ENCODE data around the gene VSTM1.
A peak's percentile ranks its signal among the peaks of the same experiment; 100 is the strongest.
"Not testable (repeated sequence)": the region's sequence is repeated elsewhere in the genome, so short reads cannot be mapped to it uniquely, and the experiment has no call there.

VSTM1 gene

DNA sequence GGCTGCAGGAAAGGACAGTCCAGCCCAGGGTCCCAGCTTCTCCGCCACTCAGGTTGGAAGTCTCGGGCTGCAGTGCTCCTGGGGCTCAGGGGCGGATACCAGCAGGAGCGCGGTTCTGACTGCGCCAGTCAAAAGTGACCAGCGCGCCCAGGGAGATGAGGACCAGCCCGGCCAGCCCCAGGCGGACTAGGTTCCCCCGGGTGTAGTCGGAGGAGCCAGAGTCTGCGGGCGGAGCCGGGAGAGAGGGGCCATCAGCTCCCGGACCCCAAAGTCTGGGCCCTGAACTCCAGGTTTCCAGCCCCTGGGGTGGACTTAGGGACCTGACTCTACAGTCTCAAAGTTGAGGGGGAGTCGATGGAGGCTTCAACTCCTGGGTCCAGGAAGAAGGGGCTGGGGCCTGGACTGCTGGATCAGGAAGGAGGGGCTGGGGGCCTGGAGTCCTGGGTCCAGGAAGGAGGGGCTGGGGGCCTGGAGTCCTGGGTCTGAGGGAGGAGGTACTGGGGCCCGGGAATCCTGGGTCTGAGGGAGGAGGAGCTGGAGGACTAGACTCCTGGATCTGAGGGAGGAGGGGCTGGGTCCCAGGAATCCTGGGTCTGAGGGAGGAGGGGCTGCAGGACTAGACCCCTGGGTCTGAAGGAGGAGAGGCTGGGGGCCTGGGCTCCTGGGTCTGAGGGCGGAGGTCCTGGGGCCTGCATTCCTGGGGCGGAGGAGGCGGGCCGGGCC lies 31.6 kb upstream of the VSTM1 start:
- Mint-ChIP-seq H3K27me3 (peaks cover 24% of the 10 kb centered on the region), H3K9me3 (peaks cover 4% of the 10 kb centered on the region), H3K4me3 (peak overlapping the region; percentile 54), H3K4me1 (ENCODE audit: low read depth) (peaks cover 14% of the 10 kb centered on the region), H3K36me3 (ENCODE audit: low read depth) (no peaks in the 10 kb centered on the region), H3K27ac (no peak overlapping the region)
- no peak for DNase-seq

GRCh38 chr19:54094426-54095000 lies 30.8 kb upstream of the VSTM1 start:
- peaks cover 4% of the 10 kb centered on the region for H3K9me3 Mint-ChIP-seq
- peaks cover 25% of the 10 kb centered on the region for H3K27me3 Mint-ChIP-seq
- H3K27ac Mint-ChIP-seq: no peak overlapping the region
- H3K4me3 Mint-ChIP-seq: no peak overlapping the region
- peaks cover 14% of the 10 kb centered on the region for H3K4me1 Mint-ChIP-seq (ENCODE audit: low read depth)
- no peak for DNase-seq
- no peaks in the 10 kb centered on the region for H3K36me3 Mint-ChIP-seq (ENCODE audit: low read depth)

DNA sequence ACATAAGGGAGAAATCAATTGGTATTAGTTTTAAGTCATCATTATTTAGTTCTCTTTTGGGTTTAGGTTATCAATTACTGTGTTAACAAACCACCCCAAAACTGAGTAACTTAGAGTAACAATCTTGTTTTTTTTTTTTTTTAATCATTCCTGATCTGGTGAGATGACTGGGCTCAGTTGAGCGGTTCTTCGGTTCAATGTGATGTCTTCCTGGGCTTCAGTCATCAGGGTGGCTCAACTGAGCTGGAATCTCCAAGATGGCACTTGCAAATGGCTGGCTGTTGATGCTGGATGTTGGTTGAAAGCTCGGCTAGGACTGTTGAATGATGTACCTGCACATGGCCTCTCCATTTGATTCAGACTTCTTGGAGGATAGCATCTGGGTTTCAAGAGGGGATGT lies 20.7 kb upstream of the VSTM1 start:
- H3K4me1 Mint-ChIP-seq (ENCODE audit: low read depth): no peaks in the 10 kb centered on the region
- H3K4me3 Mint-ChIP-seq: no peak overlapping the region
- DNase-seq: no peak
- H3K27ac Mint-ChIP-seq: no peak overlapping the region
- H3K27me3 Mint-ChIP-seq: peaks cover 13% of the 10 kb centered on the region
- no peaks in the 10 kb centered on the region for H3K36me3 Mint-ChIP-seq (ENCODE audit: low read depth)
- H3K9me3 Mint-ChIP-seq: peaks cover 8% of the 10 kb centered on the region

- no peaks in the 10 kb centered on the region for H3K36me3 Mint-ChIP-seq (ENCODE audit: low read depth)
- H3K4me1 Mint-ChIP-seq (ENCODE audit: low read depth): no peaks in the 10 kb centered on the region
- H3K9me3 Mint-ChIP-seq: peaks cover 8% of the 10 kb centered on the region
- no peak within 1 kb of the TSS for H3K27ac Mint-ChIP-seq
- H3K4me3 Mint-ChIP-seq: no peak within 1 kb of the TSS
- DNase-seq: no peak
- peaks cover 7% of the 10 kb centered on the region for H3K27me3 Mint-ChIP-seq
Measured at GRCh38 chr19:54081032-54081431, 17.3 kb upstream of the VSTM1 start, which contains the start of gene TARM1. TSS of gene TARM1 (minus strand) at chr19:54081365. CDS start at chr19:54081340, 25 bp downstream.

DNA sequence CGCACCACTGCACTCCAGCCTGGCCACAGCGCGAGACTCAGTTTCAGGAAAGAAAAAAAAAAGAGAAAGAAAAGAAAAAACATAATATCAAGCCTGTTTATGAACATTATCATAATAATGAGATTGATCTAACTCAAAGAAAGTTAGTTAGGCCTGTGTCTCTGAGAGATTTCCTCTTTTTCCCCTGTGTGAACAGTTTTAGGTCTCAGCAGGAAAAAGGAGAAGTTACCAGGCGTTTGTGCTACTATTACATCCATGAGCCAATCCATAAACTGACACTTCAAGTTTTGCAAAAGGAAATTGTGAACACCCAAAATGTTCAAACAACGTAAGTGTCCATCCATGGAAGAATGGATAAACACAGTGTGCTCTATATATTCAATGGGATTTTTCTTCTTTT lies 13.6 kb upstream of the VSTM1 start:
- DNase-seq: no peak
- Mint-ChIP-seq H3K4me1 (ENCODE audit: low read depth) (no peaks in the 10 kb centered on the region), H3K9me3 (peaks cover 5% of the 10 kb centered on the region), H3K4me3 (no peak overlapping the region), H3K27ac (no peak overlapping the region), H3K36me3 (ENCODE audit: low read depth) (no peaks in the 10 kb centered on the region), H3K27me3 (peaks cover 4% of the 10 kb centered on the region)

DNA sequence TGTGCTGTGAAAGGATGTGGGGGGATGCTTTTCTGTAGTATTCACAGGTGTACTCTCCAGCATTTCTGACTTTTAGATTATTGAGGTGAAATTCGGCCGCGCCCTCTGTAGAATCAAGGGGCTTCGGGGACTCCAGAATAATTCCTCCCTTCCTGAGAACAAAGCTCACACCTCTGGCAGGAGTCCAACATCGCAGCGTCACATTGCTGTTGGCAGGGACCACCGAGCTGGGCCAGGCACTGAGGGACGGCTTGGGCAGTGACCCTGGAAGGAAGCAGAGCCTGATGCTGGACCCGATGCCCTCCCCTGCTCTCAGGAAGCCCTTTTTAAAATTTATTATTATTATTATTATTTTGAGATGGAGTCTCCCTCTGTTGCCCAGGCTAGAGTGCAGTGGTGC lies 11.2 kb upstream of the VSTM1 start:
- Mint-ChIP-seq H3K4me1 (ENCODE audit: low read depth) (no peaks in the 10 kb centered on the region), H3K27ac (no peak overlapping the region), H3K36me3 (ENCODE audit: low read depth) (no peaks in the 10 kb centered on the region), H3K9me3 (no peaks in the 10 kb centered on the region), H3K27me3 (no peaks in the 10 kb centered on the region), H3K4me3 (no peak overlapping the region)
- DNase-seq: no peak

DNA sequence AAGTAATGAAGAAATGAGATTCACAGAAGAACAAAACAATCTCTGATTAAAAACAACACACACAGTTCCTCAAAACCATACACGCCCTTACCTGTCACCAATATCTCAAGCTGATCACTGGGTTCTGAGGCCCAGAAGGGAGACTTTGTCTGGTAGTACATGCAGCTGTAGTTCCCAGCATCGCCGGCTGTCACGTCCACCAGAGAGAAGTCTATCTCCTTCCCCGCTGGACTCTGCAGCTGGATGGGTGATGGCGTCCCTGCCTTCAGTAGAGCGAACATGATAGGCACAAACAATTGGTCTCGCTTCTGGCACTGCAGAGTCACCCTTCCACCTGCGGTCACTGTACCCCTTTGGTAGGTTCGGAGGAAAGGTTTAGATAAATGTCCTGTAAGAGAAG lies 10.1 kb upstream of the VSTM1 start:
- no peak overlapping the region for H3K4me3 Mint-ChIP-seq
- no peak overlapping the region for H3K27ac Mint-ChIP-seq
- no peak for DNase-seq
- no peaks in the 10 kb centered on the region for H3K4me1 Mint-ChIP-seq (ENCODE audit: low read depth)
- H3K9me3 Mint-ChIP-seq: no peaks in the 10 kb centered on the region
- H3K36me3 Mint-ChIP-seq (ENCODE audit: low read depth): no peaks in the 10 kb centered on the region
- peaks cover 5% of the 10 kb centered on the region for H3K27me3 Mint-ChIP-seq

- Mint-ChIP-seq H3K27ac (no peak overlapping the region), H3K27me3 (peaks cover 16% of the 10 kb centered on the region), H3K9me3 (no peaks in the 10 kb centered on the region), H3K36me3 (ENCODE audit: low read depth) (no peaks in the 10 kb centered on the region), H3K4me1 (ENCODE audit: low read depth) (no peaks in the 10 kb centered on the region), H3K4me3 (no peak overlapping the region)
- no peak for DNase-seq
Measured at GRCh38 chr19:54069470-54069869, 5.8 kb upstream of the VSTM1 start.

DNA sequence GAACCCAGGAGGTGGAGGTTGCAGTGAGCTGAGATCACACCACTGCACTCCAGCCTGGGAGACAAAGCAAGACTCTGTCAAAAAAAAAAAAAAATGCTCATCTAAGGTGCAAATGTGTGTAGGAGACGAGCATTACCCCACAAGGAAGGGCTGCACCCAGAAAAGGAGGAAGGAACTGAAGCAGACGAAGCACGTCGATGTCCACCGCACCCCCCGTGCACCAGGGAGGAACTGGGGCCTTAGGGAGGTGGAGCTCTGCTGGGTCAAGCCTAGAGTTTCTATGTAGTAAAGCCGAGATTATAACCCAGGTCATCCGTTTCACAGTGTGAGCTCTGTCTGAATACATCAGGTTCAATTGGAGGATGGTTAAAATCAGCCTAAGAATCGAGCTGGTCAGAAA lies 1.1 kb downstream of the VSTM1 start:
- H3K9me3 Mint-ChIP-seq: no peaks in the 10 kb centered on the region
- H3K27ac Mint-ChIP-seq: no peak overlapping the region
- no peaks in the 10 kb centered on the region for H3K4me1 Mint-ChIP-seq (ENCODE audit: low read depth)
- H3K27me3 Mint-ChIP-seq: peaks cover 36% of the 10 kb centered on the region
- DNase-seq: no peak
- no peak overlapping the region for H3K4me3 Mint-ChIP-seq
- no peaks in the 10 kb centered on the region for H3K36me3 Mint-ChIP-seq (ENCODE audit: low read depth)

GRCh38 chr19:54047616-54048015 lies 16.1 kb downstream of the VSTM1 start:
- Mint-ChIP-seq H3K4me3 (no peak overlapping the region), H3K27me3 (peaks cover 32% of the 10 kb centered on the region), H3K9me3 (no peaks in the 10 kb centered on the region), H3K27ac (no peak overlapping the region), H3K4me1 (ENCODE audit: low read depth) (no peaks in the 10 kb centered on the region), H3K36me3 (ENCODE audit: low read depth) (no peaks in the 10 kb centered on the region)
- DNase-seq: no peak

GRCh38 chr19:54045771-54046170 lies 17.9 kb downstream of the VSTM1 start:
- Mint-ChIP-seq H3K27ac (no peak overlapping the region), H3K4me3 (no peak overlapping the region), H3K27me3 (peaks cover 43% of the 10 kb centered on the region), H3K9me3 (no peaks in the 10 kb centered on the region), H3K36me3 (ENCODE audit: low read depth) (no peaks in the 10 kb centered on the region), H3K4me1 (ENCODE audit: low read depth) (no peaks in the 10 kb centered on the region)
- no peak for DNase-seq

DNA sequence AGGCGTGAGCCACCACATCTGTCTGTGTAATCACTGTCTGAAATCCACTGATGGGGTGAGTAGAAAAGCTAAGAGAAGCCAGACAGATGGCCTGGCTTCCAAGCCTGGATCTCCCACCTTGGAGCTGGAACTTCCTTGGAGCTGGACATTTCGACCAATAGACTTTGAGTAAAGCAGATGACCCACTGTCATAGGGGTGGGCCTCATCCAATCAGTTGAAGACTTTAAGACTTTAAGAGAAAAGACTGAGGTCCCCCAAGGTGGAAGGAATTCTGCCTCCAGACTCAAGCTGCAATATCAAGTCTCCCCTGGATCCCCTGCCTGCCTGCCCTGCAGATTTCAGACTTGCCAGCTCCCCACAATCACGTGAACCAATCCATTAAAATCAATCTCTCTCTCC lies 20.7 kb downstream of the VSTM1 start:
- Mint-ChIP-seq H3K4me3 (no peak overlapping the region), H3K4me1 (ENCODE audit: low read depth) (no peaks in the 10 kb centered on the region), H3K36me3 (ENCODE audit: low read depth) (no peaks in the 10 kb centered on the region), H3K27me3 (peaks cover 45% of the 10 kb centered on the region), H3K9me3 (no peaks in the 10 kb centered on the region), H3K27ac (no peak overlapping the region)
- DNase-seq: no peak

GRCh38 chr19:54041969-54042606 lies 21.6 kb downstream of the VSTM1 start:
- no peak for DNase-seq
- Mint-ChIP-seq H3K36me3 (ENCODE audit: low read depth) (no peaks in the 10 kb centered on the region), H3K4me1 (ENCODE audit: low read depth) (no peaks in the 10 kb centered on the region), H3K27ac (no peak overlapping the region), H3K9me3 (no peaks in the 10 kb centered on the region), H3K27me3 (peaks cover 40% of the 10 kb centered on the region), H3K4me3 (no peak overlapping the region)

GRCh38 chr19:54040003-54040402 lies 23.7 kb downstream of the VSTM1 start:
- H3K4me3 Mint-ChIP-seq: no peak overlapping the region

GRCh38 chr19:54036542-54036941 lies 27.2 kb downstream of the VSTM1 start:
- not testable (repeated sequence) for H3K27ac Mint-ChIP-seq; H3K4me1 Mint-ChIP-seq (ENCODE audit: low read depth); H3K4me3 Mint-ChIP-seq; H3K36me3 Mint-ChIP-seq (ENCODE audit: low read depth); H3K9me3 Mint-ChIP-seq; DNase-seq
- peaks cover 34% of the 10 kb centered on the region for H3K27me3 Mint-ChIP-seq

More at GRCh38 chr19:54040003-54040402, 23.7 kb downstream of the VSTM1 start:
- Mint-ChIP-seq H3K9me3 (no peaks in the 10 kb centered on the region), H3K4me1 (ENCODE audit: low read depth) (no peaks in the 10 kb centered on the region), H3K36me3 (ENCODE audit: low read depth) (no peaks in the 10 kb centered on the region), H3K27me3 (peaks cover 40% of the 10 kb centered on the region), H3K27ac (no peak overlapping the region)
- DNase-seq: no peak
